Loucy (cell line): Measurements from ENCODE around the gene FNDC11.

Source experiments
- EZH2phosphoT487 ChIP-seq: fragments of 200-600 bp; IDR thresholded peaks from 2 replicates; pipeline ENCODE4 v1.6.1; 2018; ENCODE audit warnings: antibody characterized with exemption, mild to moderate bottlenecking, moderate library complexity, borderline replicate concordance
- TF ChIP-seq, protein P1 (sequence below): fragments of 200-600 bp; sonication (generic); conservative IDR thresholded peaks from 2 replicates; pipeline ENCODE4 v1.5.1; 2014; ENCODE audit warnings: mild to moderate bottlenecking, antibody characterized with exemption, low read length

DNA sequence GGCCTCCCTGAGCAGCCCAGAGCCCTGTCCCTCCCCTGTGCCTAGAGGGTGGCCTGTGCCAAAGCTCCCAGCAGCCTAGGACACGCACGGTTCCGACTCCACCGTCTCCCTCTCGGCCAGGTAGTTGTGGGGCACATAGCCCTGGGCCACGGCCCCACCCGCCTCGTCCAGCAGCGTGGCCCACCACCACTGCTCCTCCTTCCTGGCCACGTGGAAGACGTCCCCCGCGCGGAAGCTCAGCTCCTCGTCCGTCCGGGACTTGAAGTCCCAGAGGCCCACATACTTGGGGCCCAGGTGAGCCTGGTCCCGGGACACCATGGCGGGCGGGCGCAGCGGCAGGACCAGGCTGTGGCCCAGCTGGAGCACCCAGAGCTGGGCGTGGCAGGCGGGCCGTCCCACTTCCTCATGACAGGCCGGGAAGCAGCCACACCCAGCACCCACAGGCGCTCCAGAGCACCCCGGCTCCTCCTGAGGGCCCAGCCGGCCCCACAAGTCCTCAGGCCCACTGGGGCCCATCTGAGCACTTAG is 16.9 kb upstream of the FNDC11 start, which contains the start of gene PTK6:
- no peak for TF ChIP-seq EZH2phosphoT487
- TF ChIP-seq, protein P1, sequence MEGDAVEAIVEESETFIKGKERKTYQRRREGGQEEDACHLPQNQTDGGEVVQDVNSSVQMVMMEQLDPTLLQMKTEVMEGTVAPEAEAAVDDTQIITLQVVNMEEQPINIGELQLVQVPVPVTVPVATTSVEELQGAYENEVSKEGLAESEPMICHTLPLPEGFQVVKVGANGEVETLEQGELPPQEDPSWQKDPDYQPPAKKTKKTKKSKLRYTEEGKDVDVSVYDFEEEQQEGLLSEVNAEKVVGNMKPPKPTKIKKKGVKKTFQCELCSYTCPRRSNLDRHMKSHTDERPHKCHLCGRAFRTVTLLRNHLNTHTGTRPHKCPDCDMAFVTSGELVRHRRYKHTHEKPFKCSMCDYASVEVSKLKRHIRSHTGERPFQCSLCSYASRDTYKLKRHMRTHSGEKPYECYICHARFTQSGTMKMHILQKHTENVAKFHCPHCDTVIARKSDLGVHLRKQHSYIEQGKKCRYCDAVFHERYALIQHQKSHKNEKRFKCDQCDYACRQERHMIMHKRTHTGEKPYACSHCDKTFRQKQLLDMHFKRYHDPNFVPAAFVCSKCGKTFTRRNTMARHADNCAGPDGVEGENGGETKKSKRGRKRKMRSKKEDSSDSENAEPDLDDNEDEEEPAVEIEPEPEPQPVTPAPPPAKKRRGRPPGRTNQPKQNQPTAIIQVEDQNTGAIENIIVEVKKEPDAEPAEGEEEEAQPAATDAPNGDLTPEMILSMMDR: no peak
